Parathyroid adenoma (tissue), 2 donors: ENCODE measurements around the gene ZNF44.

Source experiments
- H2AFZ ChIP-seq: fragments of 300-600 bp; sonication (generic); one replicate; pipeline ENCODE4 v1.7.0; 2017; ENCODE audit warnings: antibody characterized with exemption, mild to moderate bottlenecking
- H3K27ac ChIP-seq: fragments of 300-600 bp; sonication (generic); one replicate; pipeline ENCODE4 v1.7.0; 2017
- H3K27me3 ChIP-seq: fragments of 300-600 bp; sonication (generic); one replicate; pipeline ENCODE4 v1.7.0; 2017; ENCODE audit warnings: low read length; ENCODE audit not compliant: control insufficient read depth, insufficient read depth
- H3K36me3 ChIP-seq: fragments of 300-600 bp; sonication (generic); one replicate; pipeline ENCODE4 v1.7.0; 2017; ENCODE audit warnings: low read length; ENCODE audit not compliant: control insufficient read depth, insufficient read depth
- H3K4me1 ChIP-seq: fragments of 300-600 bp; sonication (generic); one replicate; pipeline ENCODE4 v1.7.0; 2017; ENCODE audit warnings: control low read depth
- H3K4me2 ChIP-seq: fragments of 300-600 bp; sonication (generic); one replicate; pipeline ENCODE4 v1.7.0; 2017; ENCODE audit warnings: low read length
- H3K4me3 ChIP-seq: fragments of 300-600 bp; sonication (generic); one replicate; pipeline ENCODE4 v1.7.0; 2017; ENCODE audit warnings: low read depth, low read length
- H3K79me2 ChIP-seq: fragments of 300-600 bp; sonication (generic); one replicate; pipeline ENCODE4 v1.7.0; 2017; ENCODE audit warnings: control low read depth
- H3K9ac ChIP-seq: fragments of 300-600 bp; sonication (generic); one replicate; pipeline ENCODE4 v1.7.0; 2017; ENCODE audit warnings: mild to moderate bottlenecking
- H3K9me3 ChIP-seq: fragments of 300-600 bp; sonication (generic); one replicate; pipeline ENCODE4 v1.7.0; 2017; ENCODE audit warnings: low read length; ENCODE audit not compliant: control insufficient read depth
- TF ChIP-seq, protein P1 (sequence below): fragments of 300-600 bp; sonication (generic); IDR thresholded peaks from one replicate; pipeline ENCODE4 v1.7.0; 2017; ENCODE audit warnings: antibody characterized with exemption, mild to moderate bottlenecking
- donor health status: primary hyperparathyroidism.

ZNF44 gene

DNA sequence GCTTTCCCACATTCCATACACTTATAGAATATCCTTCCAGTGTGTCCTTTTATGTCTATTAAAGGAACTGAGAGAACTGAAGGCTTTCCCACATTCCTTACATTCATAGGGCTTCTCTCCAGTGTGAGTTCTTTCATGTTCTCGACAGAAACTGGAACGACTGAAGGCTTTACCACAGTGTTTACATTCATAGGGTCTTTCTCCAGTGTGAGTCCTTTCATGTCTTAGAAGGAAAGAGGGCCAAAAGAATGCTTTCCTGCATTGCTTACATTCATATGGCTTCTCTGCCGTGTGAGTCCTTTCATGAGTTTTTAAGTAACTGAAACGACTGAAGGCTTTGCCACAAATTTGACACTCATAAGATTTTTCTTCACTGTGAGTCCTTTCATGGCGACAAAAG is 22.3 kb downstream of the ZNF44 start:
- peaks cover 29% of the 10 kb centered on the region for H3K36me3 ChIP-seq
- no peak overlapping the region for H3K27ac ChIP-seq
- no peaks in the 10 kb centered on the region for H3K27me3 ChIP-seq
- H3K9me3 ChIP-seq: peaks cover 18% of the 10 kb centered on the region
- H3K9ac ChIP-seq: no peak overlapping the region
- no peaks in the 10 kb centered on the region for H3K4me1 ChIP-seq
- no peak overlapping the region for H2AFZ ChIP-seq
- peaks cover 21% of the 10 kb centered on the region for H3K79me2 ChIP-seq
- TF ChIP-seq, protein P1, sequence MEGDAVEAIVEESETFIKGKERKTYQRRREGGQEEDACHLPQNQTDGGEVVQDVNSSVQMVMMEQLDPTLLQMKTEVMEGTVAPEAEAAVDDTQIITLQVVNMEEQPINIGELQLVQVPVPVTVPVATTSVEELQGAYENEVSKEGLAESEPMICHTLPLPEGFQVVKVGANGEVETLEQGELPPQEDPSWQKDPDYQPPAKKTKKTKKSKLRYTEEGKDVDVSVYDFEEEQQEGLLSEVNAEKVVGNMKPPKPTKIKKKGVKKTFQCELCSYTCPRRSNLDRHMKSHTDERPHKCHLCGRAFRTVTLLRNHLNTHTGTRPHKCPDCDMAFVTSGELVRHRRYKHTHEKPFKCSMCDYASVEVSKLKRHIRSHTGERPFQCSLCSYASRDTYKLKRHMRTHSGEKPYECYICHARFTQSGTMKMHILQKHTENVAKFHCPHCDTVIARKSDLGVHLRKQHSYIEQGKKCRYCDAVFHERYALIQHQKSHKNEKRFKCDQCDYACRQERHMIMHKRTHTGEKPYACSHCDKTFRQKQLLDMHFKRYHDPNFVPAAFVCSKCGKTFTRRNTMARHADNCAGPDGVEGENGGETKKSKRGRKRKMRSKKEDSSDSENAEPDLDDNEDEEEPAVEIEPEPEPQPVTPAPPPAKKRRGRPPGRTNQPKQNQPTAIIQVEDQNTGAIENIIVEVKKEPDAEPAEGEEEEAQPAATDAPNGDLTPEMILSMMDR: no peak
- no peak overlapping the region for H3K4me3 ChIP-seq
- no peak overlapping the region for H3K4me2 ChIP-seq

DNA sequence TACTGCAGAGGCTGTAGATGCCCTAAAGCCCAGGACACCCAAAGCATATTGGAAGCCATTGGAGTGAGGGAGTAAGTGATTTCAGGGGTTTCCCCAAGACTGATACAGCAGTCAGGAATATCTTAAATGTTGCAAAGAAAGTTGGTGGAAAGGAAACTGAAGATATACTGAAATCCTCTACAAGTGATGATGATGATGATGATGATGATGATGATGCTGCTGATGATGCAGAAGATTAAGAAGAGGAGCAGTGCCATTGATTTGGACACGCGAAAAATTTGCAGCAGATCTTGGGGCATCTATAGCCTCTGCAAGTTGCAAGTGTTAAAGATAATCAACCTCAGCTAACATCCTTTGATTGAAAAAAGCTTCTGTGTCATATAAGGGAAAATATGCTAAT is 23.8 kb downstream of the ZNF44 start:
- Histone ChIP-seq H3K9ac (no peak overlapping the region), H3K27ac (no peak overlapping the region), H3K4me3 (no peak overlapping the region), H2AFZ (no peak overlapping the region), H3K79me2 (peaks cover 12% of the 10 kb centered on the region), H3K27me3 (no peaks in the 10 kb centered on the region), H3K4me1 (no peaks in the 10 kb centered on the region), H3K36me3 (peaks cover 29% of the 10 kb centered on the region), H3K9me3 (peaks cover 18% of the 10 kb centered on the region), H3K4me2 (no peak overlapping the region)
- TF ChIP-seq, protein P1: no peak

DNA sequence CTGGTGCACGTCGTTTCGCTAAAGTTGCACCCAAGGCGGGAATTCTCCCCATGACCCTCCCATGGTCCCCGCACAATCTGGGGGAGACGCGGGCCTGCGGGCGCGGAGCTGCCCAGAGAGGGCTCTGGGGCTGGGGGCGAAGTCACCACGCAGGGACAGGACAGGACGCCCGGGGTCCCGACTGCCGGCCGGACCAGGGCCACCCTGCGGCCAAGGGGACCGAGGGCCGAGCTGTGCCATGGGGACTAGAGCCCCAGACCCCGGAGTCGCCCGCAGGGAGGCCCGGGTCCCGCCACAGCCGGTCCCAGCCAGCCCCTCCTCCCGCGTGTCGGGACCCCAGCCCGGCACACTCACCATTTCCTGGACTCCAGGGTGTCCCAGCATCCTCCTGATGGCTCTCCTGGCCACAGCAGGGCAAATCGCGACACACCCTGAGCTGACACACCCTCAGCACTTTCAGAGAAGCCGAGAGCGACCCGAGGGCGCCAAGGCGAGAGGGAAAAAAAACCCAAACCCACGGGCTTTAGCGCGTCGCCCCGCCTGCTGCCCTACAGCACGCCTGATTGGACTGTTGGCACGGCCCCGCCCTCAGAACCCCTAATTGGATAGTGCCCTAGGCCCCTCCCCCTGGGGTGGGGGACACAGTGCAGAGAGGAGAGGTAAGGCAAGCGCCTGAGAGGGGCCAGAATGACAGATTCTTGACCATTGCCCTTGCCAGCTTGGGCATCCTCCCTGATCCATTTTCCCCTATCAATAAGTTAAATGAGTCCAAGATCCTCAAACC is 28.6 kb downstream of the ZNF44 start:
- no peaks in the 10 kb centered on the region for H3K4me1 ChIP-seq
- H3K36me3 ChIP-seq: peaks cover 4% of the 10 kb centered on the region
- no peaks in the 10 kb centered on the region for H3K27me3 ChIP-seq
- TF ChIP-seq, protein P1: no peak
- H3K79me2 ChIP-seq: peaks cover 4% of the 10 kb centered on the region
- no peak overlapping the region for H3K9ac ChIP-seq
- H3K4me2 ChIP-seq: no peak overlapping the region
- H3K4me3 ChIP-seq: no peak overlapping the region
- no peak overlapping the region for H3K27ac ChIP-seq
- no peaks in the 10 kb centered on the region for H3K9me3 ChIP-seq
- no peak overlapping the region for H2AFZ ChIP-seq

DNA sequence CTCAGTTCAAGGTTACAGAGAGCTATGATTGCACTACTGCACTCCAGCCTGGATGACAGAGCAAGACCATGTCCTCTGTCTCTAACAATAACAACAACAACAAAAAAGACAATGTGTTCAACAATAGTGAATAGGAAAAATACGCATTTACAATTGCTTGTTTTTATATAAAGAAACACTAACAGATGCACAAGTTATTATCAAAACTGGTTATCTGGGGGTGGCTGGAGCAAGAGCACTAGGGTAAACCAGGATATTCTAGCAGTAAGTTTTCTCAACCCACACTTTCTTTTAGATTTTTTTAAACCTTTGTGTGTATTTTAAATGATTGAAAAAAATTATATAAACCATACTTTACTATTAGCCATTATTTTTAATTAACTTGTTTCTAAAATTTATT is 33.1 kb downstream of the ZNF44 start:
- no peak overlapping the region for H3K4me2 ChIP-seq
- H3K9ac ChIP-seq: no peak overlapping the region
- H3K27me3 ChIP-seq: no peaks in the 10 kb centered on the region
- TF ChIP-seq, protein P1: no peak
- H3K27ac ChIP-seq: no peak overlapping the region
- H3K36me3 ChIP-seq: no peaks in the 10 kb centered on the region
- no peaks in the 10 kb centered on the region for H3K9me3 ChIP-seq
- H2AFZ ChIP-seq: no peak overlapping the region
- peaks cover 8% of the 10 kb centered on the region for H3K79me2 ChIP-seq
- no peaks in the 10 kb centered on the region for H3K4me1 ChIP-seq
- no peak overlapping the region for H3K4me3 ChIP-seq

DNA sequence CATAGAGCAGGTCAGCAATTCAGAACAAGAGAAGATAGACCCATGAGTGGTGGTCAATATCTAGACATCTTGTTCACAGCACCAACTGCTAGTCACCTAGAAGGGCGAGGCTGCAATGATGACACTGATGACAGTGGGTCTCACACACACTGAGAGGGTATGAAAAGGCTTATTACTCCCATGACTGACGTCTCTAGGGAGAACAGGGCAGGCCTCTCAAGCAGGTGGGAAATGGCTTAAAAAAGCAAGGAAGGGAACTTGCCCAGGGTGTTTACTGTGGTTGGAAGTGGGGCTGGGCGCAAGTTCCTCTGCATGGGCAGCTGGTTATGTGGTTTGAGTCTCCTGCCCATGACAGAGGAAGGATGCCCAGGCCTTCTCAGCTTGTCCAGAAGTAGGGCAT is 33.8 kb downstream of the ZNF44 start:
- H3K27me3 ChIP-seq: no peaks in the 10 kb centered on the region
- no peaks in the 10 kb centered on the region for H3K4me1 ChIP-seq
- H3K4me2 ChIP-seq: no peak overlapping the region
- no peaks in the 10 kb centered on the region for H3K36me3 ChIP-seq
- TF ChIP-seq, protein P1: no peak
- H3K9ac ChIP-seq: no peak overlapping the region
- no peak overlapping the region for H2AFZ ChIP-seq
- no peaks in the 10 kb centered on the region for H3K9me3 ChIP-seq
- H3K27ac ChIP-seq: no peak overlapping the region
- H3K4me3 ChIP-seq: no peak overlapping the region
- H3K79me2 ChIP-seq: peaks cover 4% of the 10 kb centered on the region
